GM11168 (cell line): ENCODE measurements around the gene NPEPPS.

Experiments used
- in situ Hi-C: fragments of 300-500 bp; cut with MboI; formaldehyde crosslinking; loops from one replicate; pipeline ENCODE4 v1.12.0; 2022; ENCODE audit warnings: low sequenced_read_pairs; ENCODE audit not compliant: unreplicated experiment

Gene NPEPPS

GRCh38 chr17:47621293-47622179, 90.6 kb downstream of the NPEPPS start:
- in situ Hi-C loops: loop anchor here (25.0 kb wide), 1 partner anchor 109 kb away; no protein-coding TSS in a partner anchor

DNA sequence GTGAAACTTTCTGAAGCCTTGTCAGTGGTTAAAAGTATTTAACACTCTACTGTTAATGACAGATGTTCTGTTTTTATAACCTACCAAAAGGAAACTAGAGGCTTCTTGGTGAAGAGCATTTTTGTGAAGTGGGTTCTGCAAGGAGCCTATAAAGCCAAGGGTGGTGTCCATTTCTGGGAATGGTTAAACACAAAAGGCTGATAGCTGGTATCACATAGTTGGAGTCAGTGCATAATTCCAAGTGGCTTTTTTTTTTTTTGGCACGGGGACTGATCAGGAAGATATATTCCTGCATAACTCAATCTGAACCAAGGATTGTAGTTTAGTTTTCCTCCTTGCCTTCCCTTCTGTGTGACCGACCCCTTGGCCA, 91.3 kb downstream of the NPEPPS start:
- in situ Hi-C loops: loop anchor here (25.0 kb wide), 1 partner anchor 110 kb away; no protein-coding TSS in a partner anchor

DNA sequence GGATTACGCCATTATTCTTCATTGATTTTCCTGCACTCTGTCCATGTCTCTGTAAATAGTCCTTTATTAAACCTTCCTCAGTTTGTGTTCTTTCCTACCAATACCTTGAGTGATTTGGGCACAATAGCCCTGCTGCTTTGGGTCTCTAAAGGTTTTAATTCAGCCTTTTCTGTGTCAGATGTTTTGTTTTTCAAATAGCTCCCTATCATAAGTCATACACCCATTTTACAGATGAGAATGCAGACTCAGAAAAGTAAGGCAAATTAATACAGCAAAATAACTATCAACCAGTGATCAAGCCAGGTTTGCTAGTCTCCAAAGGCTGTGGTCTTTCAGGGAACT, 93.8 kb downstream of the NPEPPS start:
- in situ Hi-C loops: loop anchor here (25.0 kb wide), 1 partner anchor 112 kb away; no protein-coding TSS in a partner anchor

- in situ Hi-C loops: no loop called here
Measured at GRCh38 chr17:47628014-47628566, 97.2 kb downstream of the NPEPPS start.

GRCh38 chr17:47629826-47630225, 98.9 kb downstream of the NPEPPS start:
- in situ Hi-C loops: no loop called here

DNA sequence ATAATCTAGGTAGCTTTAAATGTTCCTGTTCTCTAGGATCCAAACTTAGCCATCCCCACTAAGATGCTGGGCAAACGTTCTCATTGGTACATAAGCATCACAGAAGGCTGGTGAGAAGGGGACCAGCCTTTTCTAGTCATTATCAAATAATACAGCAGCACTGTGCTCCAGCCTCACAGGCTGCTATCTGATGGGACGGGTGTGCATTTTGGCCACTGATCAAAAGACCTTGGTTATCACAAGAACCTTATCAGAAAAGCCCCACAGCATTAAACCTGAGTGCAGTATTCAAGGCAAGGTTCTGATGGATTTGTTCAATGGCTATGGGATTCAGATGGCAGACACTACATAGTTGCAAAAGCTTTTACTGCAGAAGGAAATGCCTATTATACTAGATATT, 99.7 kb downstream of the NPEPPS start:
- in situ Hi-C loops: no loop called here

DNA sequence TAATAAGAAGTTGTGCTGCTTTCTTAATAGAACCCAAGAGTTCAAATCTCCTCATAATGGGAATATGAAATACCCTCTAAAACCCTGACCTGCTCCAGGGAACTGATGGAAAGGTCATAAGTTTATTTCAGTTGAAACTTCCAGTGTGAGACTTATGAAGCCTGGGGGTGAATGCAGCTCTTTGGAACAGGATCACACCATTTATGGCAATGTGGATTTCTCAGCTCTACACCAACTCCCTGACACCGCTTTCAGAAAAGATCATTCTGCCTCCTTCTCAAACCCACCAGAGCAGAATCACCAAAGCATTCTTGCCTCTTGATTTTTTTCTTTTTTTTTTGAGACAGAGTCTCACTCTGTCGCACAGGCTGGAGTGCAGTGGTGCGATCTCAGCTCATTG, 102.1 kb downstream of the NPEPPS start:
- in situ Hi-C loops: no loop called here

DNA sequence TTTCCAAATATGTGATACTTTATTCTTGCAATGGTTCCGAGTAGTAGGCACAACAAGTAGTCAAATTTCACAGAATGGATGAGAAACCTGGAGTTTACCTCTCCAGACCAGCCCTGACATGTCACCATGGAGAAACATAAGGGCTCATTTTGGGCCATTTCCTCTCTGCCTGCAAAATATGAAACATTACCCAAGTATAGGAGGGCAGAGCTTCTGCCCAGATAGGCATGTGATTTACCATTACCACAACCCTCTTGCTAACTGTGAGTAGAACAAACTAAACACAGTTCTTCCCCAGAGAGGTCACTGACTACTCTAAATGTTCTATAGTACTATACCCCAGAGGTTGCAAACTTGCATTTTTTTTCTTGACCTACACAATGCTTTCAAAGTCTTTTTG, 103.1 kb downstream of the NPEPPS start:
- in situ Hi-C loops: no loop called here

GRCh38 chr17:47634870-47635269, 104.0 kb downstream of the NPEPPS start:
- in situ Hi-C loops: no loop called here

GRCh38 chr17:47635734-47636133, 104.8 kb downstream of the NPEPPS start:
- in situ Hi-C loops: no loop called here

DNA sequence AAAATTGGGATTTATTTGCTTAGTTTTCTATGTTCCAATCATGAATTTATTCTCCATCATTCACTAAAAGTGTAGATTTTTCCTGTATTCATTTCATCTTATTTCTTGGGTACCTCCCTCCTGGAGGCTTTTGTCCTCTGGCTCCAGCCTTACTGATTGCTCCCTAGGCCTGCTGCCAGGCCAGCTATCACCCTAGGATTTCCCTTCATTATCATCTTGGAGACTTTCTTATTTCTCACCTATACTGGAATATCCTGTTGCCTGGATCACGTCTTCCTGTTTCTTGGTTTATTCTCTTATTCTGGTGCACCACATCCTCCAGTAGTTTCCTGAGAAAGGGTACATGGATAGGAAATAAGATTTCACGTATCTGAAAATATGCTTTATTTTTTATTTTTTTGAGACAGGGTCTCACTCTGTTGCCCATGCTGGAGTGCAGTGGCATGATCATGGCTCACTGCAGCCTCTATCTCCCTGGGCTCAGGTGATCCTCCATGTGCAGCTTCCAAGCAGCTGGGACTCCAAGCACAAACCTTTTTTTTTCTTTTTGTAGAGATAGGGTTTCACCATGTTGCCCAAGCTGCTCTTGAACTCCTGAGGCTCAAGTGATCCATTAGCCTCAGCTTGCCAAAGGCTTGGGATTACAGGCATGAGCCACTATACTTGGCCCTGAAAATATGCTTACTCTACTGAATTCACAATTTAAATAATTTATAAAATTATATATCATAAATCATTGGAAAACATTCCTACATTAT, 105.5 kb downstream of the NPEPPS start:
- in situ Hi-C loops: no loop called here

GRCh38 chr17:47638903-47639302, 108.0 kb downstream of the NPEPPS start:
- in situ Hi-C loops: no loop called here

- in situ Hi-C loops: no loop called here
Measured at GRCh38 chr17:47640076-47640475, 109.2 kb downstream of the NPEPPS start.

DNA sequence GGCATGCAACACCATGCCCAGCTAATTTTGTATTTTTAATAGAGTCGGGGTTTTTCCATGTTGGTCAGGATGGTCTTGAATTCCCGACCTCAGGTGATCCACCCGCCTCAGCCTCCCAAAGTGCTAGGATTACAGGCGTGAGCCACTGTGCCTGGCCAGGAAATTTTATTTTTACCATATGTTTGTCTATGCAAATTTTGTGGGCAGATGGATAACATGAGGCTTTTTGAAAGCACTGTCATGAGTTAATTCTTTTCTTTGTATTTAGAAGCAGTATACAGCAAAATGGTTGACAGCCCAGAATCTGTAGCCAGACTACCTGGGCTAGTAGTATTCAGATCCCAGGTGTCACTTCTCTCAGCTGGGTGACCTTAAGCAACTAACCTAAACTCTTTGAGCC, 110.3 kb downstream of the NPEPPS start:
- in situ Hi-C loops: no loop called here

GRCh38 chr17:47643116-47643515, 112.2 kb downstream of the NPEPPS start:
- in situ Hi-C loops: no loop called here

GRCh38 chr17:47644324-47644723, 113.4 kb downstream of the NPEPPS start:
- in situ Hi-C loops: no loop called here

GRCh38 chr17:47649153-47649971, 118.5 kb downstream of the NPEPPS start, which contains the start of gene KPNB1:
Gene KPNB1 (plus strand): TSS chr17:47649919. CDS start chr17:47650245, 326 bp downstream.
- in situ Hi-C loops: no loop called here

GRCh38 chr17:47649972-47650524, 119.1 kb downstream of the NPEPPS start:
- in situ Hi-C loops: no loop called here

GRCh38 chr17:47650525-47651522, 119.9 kb downstream of the NPEPPS start:
- in situ Hi-C loops: no loop called here
